GM12892 (cell line): ENCODE measurements around the gene CTSG.

Experiments used
- POLR2A ChIP-seq: IDR thresholded peaks from 2 replicates; pipeline ENCODE4 v1.6.1; 2011; ENCODE audit warnings: low read depth, low read length, control low read depth
- POLR2AphosphoS5 ChIP-seq: IDR thresholded peaks from 2 replicates; pipeline ENCODE4 v1.6.1; 2011; ENCODE audit warnings: low read depth, low read length, control low read depth
- TAF1 ChIP-seq: IDR thresholded peaks from 2 replicates; pipeline ENCODE4 v1.6.1; 2011; ENCODE audit warnings: low read depth, mild to moderate bottlenecking, control low read depth, low read length, borderline replicate concordance

- TF ChIP-seq POLR2AphosphoS5 (no peak), POLR2A (no peak), TAF1 (no peak)
Observed at GRCh38 chr14:24542346-24542936, 33.6 kb downstream of the CTSG start.
